Panc1 (cell line): ENCODE data around the gene STRC. TPM values are rescaled to one million over a fixed set of nuclear protein-coding genes. Genes with fewer than 3 reads are reported as not detected.

Experiments used
- total RNA-seq: library from RNA; stranded (reverse); gene quantifications from one replicate; pipeline ENCODE4 v1.2.1, GENCODE V29; 2021; ENCODE audit not compliant: unreplicated experiment

Gene STRC
- total RNA-seq, 1 experiment from 2014 or later, result not detected

Other genes with a start within 250 kb of the STRC start
- 32.8 TPM for gene ZSCAN29, start 247.8 kb downstream of the STRC start, total RNA-seq
- gene TUBGCP4, start 247.7 kb downstream of the STRC start, total RNA-seq, result 31.9 TPM
- 80.3 TPM for gene TP53BP1, start 125.6 kb downstream of the STRC start, total RNA-seq
- gene MAP1A, start 101.2 kb downstream of the STRC start, total RNA-seq, result 1.6 TPM
- 56.6 TPM for gene PPIP5K1, start 28.6 kb downstream of the STRC start, total RNA-seq
- gene CKMT1B, start 24.8 kb downstream of the STRC start, total RNA-seq, result 2.4 TPM
- gene CATSPER2, start 30.0 kb upstream of the STRC start, total RNA-seq, result 3.5 TPM
- 4.6 TPM for gene CKMT1A, start 75.1 kb upstream of the STRC start, total RNA-seq
- 538 TPM for gene PDIA3, start 127.6 kb upstream of the STRC start, total RNA-seq
- gene ELL3, start 158.2 kb upstream of the STRC start, total RNA-seq, result 6.8 TPM
- 1,303 TPM for gene SERF2, start 173.5 kb upstream of the STRC start, total RNA-seq
- gene SERINC4, start 181.4 kb upstream of the STRC start, total RNA-seq, result not detected
- 24.8 TPM for gene HYPK, start 181.8 kb upstream of the STRC start, total RNA-seq
- 29.7 TPM for gene MFAP1, start 205.9 kb upstream of the STRC start, total RNA-seq
- gene WDR76, start 208.2 kb upstream of the STRC start, total RNA-seq, result 40.0 TPM